Testis (tissue), 3 donors: ENCODE measurements around the gene CEP89. TPM values are rescaled to one million over a fixed set of nuclear protein-coding genes. Genes with fewer than 3 reads are reported as not detected.
"Not testable (repeated sequence)": the region's sequence is repeated elsewhere in the genome, so short reads cannot be mapped to it uniquely, and the experiment has no call there.

Experiments
- DNase-seq: peaks from one replicate; pipeline ENCODE4 v3.0.0-alpha.2; 2019
- H3K27ac ChIP-seq, 2 donors: fragments of 200-600 bp; sonication (generic); one replicate each; pipeline ENCODE4 v1.5.1; 2019
- H3K27me3 ChIP-seq: fragments of 200-600 bp; sonication (generic); one replicate; pipeline ENCODE4 v1.5.1; 2019
- H3K36me3 ChIP-seq: fragments of 200-600 bp; sonication (generic); one replicate; pipeline ENCODE4 v1.5.1; 2017; ENCODE audit warnings: low read depth; ENCODE audit errors: missing control alignments
- H3K4me1 ChIP-seq: fragments of 200-600 bp; sonication (generic); one replicate; pipeline ENCODE4 v1.5.1; 2019
- H3K4me3 ChIP-seq, 2 donors: fragments of 200-600 bp; sonication (generic); one replicate each; pipeline ENCODE4 v1.5.1; 2017 to 2019
- H3K9me3 ChIP-seq: fragments of 200-600 bp; sonication (generic); one replicate; pipeline ENCODE4 v1.5.1; 2017
- POLR2A ChIP-seq: fragments of 450-650 bp; IDR thresholded peaks from one replicate; pipeline ENCODE4 v1.6.1; 2017; ENCODE audit warnings: antibody characterized with exemption, mild to moderate bottlenecking, moderate library complexity
- whole genome bisulfite sequencing, 2 donors: methylation state at CpG; one replicate each; pipeline ENCODE4 v1.1.5; 2018; 5-methylcytosine and 5-hydroxymethylcytosine counted together
- intact Hi-C: fragments of 100-400 bp; cut with DNase I; formaldehyde crosslinking; loops from one replicate; pipeline ENCODE4 v1.15.1; 2023; ENCODE audit warnings: low total_unique reads
- polyA plus RNA-seq: library from polyadenylated mRNA; stranded (reverse); fragments of 350-450 nt; fragmentation: Illumina TruSeq; extraction: RNeasy Lipid Tissue Mini Kit (QIAGEN cat#74804); gene quantifications from one replicate; pipeline ENCODE4 v1.2.3, GENCODE V29; 2014; ENCODE audit warnings: low read depth, low replicate concordance; ENCODE audit not compliant: insufficient read depth
- total RNA-seq, 2 donors: library from RNA; depleted of rRNA; stranded (reverse); fragments of >200 nt; gene quantifications; one replicate each; pipeline ENCODE4 v1.2.3, GENCODE V29; 2016
- TF ChIP-seq, protein P1 (sequence below), 3 experiments: fragments of 450-650 bp in 2 of 3; fragments of 200-600 bp in 1 of 3; sonication (generic) in 1 of 3; IDR thresholded peaks; one replicate each; pipeline ENCODE4 v1.5.1; 2016 to 2019; ENCODE audit warnings: antibody characterized with exemption in 3 of 3, mild to moderate bottlenecking in 2 of 3, moderate library complexity in 1 of 3

Gene CEP89
- total and polyA plus RNA-seq, 3 donors from 2014 or later, result 14.0 to 17.2 (median 16.7) TPM

DNA sequence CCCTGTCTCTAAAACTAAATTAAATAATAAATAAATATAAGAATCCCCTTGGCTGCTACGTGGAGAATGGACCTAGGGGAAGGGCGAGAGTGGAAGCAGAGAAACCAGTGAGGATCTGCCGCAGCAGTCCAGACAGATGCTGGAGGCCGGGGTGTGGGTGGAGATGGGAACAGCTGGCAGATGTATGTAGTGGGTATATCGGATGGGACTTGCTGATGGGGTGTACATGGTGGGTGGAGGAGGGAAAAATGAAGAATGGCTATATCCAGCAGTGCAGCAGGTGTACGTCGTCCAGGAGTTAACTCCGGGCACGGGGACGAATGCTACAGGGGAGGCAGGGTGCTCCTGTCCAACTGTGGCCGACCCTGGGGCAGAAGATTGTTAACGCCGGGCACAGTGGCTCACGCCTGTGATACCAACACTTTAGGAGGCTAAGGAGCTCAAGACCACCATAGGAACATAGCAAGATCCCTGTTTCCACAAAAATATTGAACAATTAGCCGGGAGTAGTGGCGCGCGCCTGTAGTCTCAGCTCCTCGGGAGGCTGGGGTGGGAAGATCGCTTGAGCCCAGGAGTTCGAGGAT, 654 bp downstream of the CEP89 start:
- 8 to 20% methylated on average over 21 of the region's 21 CpGs for WGBS, 2 donors
- Histone ChIP-seq H3K4me3 (peak overlapping the region; percentile 66 to 79), H3K27ac (peak overlapping the region; percentile 20 to 24), H3K4me1 (peaks cover 5% of the 10 kb centered on the region), H3K36me3 (no peaks in the 10 kb centered on the region), H3K9me3 (no peaks in the 10 kb centered on the region), H3K27me3 (no peaks in the 10 kb centered on the region)
- DNase-seq, result no peak
- intact Hi-C loops, result no loop called here
- no peak for TF ChIP-seq POLR2A
- TF ChIP-seq, protein P1, sequence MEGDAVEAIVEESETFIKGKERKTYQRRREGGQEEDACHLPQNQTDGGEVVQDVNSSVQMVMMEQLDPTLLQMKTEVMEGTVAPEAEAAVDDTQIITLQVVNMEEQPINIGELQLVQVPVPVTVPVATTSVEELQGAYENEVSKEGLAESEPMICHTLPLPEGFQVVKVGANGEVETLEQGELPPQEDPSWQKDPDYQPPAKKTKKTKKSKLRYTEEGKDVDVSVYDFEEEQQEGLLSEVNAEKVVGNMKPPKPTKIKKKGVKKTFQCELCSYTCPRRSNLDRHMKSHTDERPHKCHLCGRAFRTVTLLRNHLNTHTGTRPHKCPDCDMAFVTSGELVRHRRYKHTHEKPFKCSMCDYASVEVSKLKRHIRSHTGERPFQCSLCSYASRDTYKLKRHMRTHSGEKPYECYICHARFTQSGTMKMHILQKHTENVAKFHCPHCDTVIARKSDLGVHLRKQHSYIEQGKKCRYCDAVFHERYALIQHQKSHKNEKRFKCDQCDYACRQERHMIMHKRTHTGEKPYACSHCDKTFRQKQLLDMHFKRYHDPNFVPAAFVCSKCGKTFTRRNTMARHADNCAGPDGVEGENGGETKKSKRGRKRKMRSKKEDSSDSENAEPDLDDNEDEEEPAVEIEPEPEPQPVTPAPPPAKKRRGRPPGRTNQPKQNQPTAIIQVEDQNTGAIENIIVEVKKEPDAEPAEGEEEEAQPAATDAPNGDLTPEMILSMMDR (IDR thresholded peaks at IDR 0.05), result no peak

DNA sequence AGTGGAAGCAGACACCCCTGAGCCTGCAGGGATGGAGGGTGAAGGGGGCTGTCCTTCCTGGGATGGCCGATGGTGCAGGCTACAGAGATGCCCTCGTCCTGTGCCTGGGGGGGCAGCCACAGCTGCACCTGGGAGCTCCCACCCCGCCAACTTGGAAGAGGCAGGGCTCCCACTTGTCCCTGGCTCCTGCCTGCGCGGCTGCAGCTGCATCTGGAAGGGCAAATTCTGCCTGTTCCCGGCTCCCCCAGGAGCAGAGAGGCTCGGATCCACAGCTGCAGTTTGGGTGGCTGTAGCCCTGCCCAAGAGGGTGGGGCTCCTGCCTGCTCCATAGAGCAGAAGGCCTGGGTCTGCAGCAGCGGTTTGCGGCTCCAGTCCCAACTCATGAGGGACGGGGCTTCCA, 2.2 kb downstream of the CEP89 start:
- WGBS, 2 donors, result 96 to 100% methylated on average over 1 to 9 of the region's 10 CpGs
- no peaks in the 10 kb centered on the region for H3K36me3 ChIP-seq
- H3K27ac ChIP-seq, result no peak overlapping the region
- no peaks in the 10 kb centered on the region for H3K9me3 ChIP-seq
- no peaks in the 10 kb centered on the region for H3K27me3 ChIP-seq
- no peak overlapping the region for H3K4me3 ChIP-seq
- peaks cover 5% of the 10 kb centered on the region for H3K4me1 ChIP-seq
- TF ChIP-seq POLR2A, result no peak
- TF ChIP-seq, protein P1 (IDR thresholded peaks at IDR 0.05), result no peak
- intact Hi-C loops, result no loop called here
- no peak for DNase-seq

DNA sequence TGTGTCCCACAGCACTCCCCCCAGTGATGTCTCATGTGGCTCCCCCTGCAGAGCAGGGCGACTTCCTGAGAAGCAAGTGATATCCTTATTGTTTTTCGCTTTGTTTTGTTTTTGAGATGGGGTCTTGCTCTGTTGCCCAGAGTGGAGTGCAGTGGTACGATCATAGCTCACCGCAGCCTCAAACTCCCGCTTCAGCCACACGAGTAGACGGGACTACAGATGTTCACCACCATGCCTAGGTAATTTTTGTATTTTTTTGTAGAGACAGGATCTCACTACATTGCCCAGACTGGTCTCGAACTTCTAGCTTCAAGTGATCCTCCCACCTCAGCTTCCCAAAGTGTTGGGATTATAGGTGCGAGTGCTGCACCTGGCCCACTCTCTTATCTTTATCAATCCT, 5.0 kb downstream of the CEP89 start:
- DNase-seq, result no peak
- intact Hi-C loops, result no loop called here
- Histone ChIP-seq H3K4me1 (peaks cover 5% of the 10 kb centered on the region), H3K27ac (no peak overlapping the region), H3K9me3 (no peaks in the 10 kb centered on the region), H3K36me3 (no peaks in the 10 kb centered on the region), H3K27me3 (no peaks in the 10 kb centered on the region), H3K4me3 (no peak overlapping the region)
- WGBS, 2 donors, result 95% methylated on average over 9 of the region's 9 CpGs
- no peak for TF ChIP-seq POLR2A
- TF ChIP-seq, protein P1 (IDR thresholded peaks at IDR 0.05), result no peak

DNA sequence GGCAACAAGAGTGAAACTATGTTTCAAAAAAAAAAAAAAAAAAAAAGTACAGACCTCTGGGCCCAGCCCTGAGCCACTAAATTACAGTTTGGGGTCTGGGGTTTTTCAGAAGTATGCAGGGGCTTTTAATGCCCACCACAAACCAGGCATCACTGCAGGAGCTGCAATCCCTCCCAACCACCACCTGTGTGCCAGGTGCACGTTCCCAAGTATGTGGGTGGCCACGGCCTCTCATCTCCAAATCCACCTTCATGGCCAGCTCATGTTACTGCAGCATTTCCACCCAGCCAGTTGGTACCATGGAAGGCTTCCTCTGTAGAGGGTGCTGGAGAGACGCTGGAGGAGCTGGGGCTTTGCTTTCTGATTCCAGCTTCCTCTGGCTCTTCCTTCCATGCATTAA, 26.5 kb downstream of the CEP89 start:
- no peaks in the 10 kb centered on the region for H3K36me3 ChIP-seq
- no peak overlapping the region for H3K27ac ChIP-seq
- no peak overlapping the region for H3K4me3 ChIP-seq
- H3K9me3 ChIP-seq, result no peaks in the 10 kb centered on the region
- no peak for DNase-seq
- no peaks in the 10 kb centered on the region for H3K27me3 ChIP-seq
- TF ChIP-seq, protein P1 (IDR thresholded peaks at IDR 0.05), result no peak
- TF ChIP-seq POLR2A, result no peak
- intact Hi-C loops, result no loop called here
- no peaks in the 10 kb centered on the region for H3K4me1 ChIP-seq
- 76 to 96% methylated on average over 3 of the region's 3 CpGs for WGBS, 2 donors

DNA sequence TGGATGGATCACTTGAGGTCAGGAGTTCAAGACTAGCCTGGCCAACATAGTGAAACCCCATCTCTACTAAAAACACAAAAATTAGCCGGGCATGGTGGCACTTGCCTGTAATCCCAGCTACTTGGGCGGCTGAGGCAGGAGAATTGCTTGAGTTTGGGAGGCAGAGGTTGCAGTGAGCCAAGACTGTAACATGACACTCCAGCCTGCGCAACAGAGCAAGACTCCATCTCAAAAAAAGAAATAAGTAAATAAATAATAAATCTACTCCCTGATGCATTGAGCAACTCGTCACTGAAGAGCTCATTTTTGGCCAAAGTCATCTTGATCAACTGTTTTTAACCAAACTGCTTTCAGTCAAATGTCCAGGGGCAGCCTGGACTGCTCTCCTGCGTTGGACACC, 30.5 kb downstream of the CEP89 start:
- H3K27ac ChIP-seq, H3K27me3 ChIP-seq, H3K4me1 ChIP-seq, H3K9me3 ChIP-seq, DNase-seq, H3K36me3 ChIP-seq, intact Hi-C loops, H3K4me3 ChIP-seq: not testable (repeated sequence)
- WGBS, 2 donors, result 97 to 98% methylated on average over 5 of the region's 5 CpGs
